GM18526 (cell line): ENCODE results near the gene TAF4B.

Experiments
- POLR2A ChIP-seq: IDR thresholded peaks from 3 replicates; pipeline ENCODE4 v1.6.1; 2011; ENCODE audit not compliant: insufficient read length; ENCODE audit errors: extremely low read depth

Gene TAF4B

GRCh38 chr18:26422472-26423162 lies 196.4 kb downstream of the TAF4B start:
- no peak for TF ChIP-seq POLR2A

GRCh38 chr18:26424428-26425147 lies 198.3 kb downstream of the TAF4B start:
- no peak for TF ChIP-seq POLR2A

GRCh38 chr18:26425148-26425531 lies 198.9 kb downstream of the TAF4B start:
- TF ChIP-seq POLR2A, result no peak

GRCh38 chr18:26429535-26430226 lies 203.4 kb downstream of the TAF4B start:
- TF ChIP-seq POLR2A, result no peak

GRCh38 chr18:26432651-26433424 lies 206.6 kb downstream of the TAF4B start:
- TF ChIP-seq POLR2A, result no peak

- no peak for TF ChIP-seq POLR2A
Measured at GRCh38 chr18:26434887-26435286, 208.6 kb downstream of the TAF4B start.

GRCh38 chr18:26435415-26436095 lies 209.3 kb downstream of the TAF4B start:
- no peak for TF ChIP-seq POLR2A

GRCh38 chr18:26436176-26437051 lies 210.2 kb downstream of the TAF4B start:
- no peak for TF ChIP-seq POLR2A

- TF ChIP-seq POLR2A, result no peak
Measured at GRCh38 chr18:26438980-26439379, 212.7 kb downstream of the TAF4B start.

GRCh38 chr18:26439537-26439936 lies 213.3 kb downstream of the TAF4B start:
- TF ChIP-seq POLR2A, result no peak

GRCh38 chr18:26440644-26441043 lies 214.4 kb downstream of the TAF4B start:
- TF ChIP-seq POLR2A, result no peak
